Measurements from ENCODE around the gene B4GALT5.

B4GALT5 gene

DNA sequence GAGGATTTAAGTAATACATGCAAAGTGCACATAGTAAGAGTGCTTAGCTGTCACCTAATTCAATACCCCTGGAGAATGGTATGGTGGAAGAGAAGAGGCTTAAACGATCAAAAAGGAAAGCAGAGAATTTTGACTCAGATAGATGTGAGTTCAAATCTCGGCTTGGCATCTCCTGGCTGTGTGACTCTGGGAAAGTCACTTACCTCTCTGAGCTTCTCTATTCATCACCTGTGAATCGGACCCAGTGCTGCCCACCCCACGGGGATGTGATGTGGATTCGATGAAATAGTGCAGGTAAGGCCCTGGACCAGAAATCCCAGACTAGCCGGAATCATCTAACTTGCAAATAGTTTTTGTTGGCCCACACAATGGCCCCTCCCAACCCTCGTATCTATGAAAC, 1.8 kb upstream of the B4GALT5 start:
- no peak for DNase-seq (ENCODE audit: low read depth)
- TF ChIP-seq, protein P1, sequence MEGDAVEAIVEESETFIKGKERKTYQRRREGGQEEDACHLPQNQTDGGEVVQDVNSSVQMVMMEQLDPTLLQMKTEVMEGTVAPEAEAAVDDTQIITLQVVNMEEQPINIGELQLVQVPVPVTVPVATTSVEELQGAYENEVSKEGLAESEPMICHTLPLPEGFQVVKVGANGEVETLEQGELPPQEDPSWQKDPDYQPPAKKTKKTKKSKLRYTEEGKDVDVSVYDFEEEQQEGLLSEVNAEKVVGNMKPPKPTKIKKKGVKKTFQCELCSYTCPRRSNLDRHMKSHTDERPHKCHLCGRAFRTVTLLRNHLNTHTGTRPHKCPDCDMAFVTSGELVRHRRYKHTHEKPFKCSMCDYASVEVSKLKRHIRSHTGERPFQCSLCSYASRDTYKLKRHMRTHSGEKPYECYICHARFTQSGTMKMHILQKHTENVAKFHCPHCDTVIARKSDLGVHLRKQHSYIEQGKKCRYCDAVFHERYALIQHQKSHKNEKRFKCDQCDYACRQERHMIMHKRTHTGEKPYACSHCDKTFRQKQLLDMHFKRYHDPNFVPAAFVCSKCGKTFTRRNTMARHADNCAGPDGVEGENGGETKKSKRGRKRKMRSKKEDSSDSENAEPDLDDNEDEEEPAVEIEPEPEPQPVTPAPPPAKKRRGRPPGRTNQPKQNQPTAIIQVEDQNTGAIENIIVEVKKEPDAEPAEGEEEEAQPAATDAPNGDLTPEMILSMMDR (IDR thresholded peaks at IDR 0.05; ENCODE audit: insufficient read depth, low read depth, low read length, missing control alignments): no peak
- H3K4me3 ChIP-seq (ENCODE audit: low read depth, low read length): no peak overlapping the region

DNA sequence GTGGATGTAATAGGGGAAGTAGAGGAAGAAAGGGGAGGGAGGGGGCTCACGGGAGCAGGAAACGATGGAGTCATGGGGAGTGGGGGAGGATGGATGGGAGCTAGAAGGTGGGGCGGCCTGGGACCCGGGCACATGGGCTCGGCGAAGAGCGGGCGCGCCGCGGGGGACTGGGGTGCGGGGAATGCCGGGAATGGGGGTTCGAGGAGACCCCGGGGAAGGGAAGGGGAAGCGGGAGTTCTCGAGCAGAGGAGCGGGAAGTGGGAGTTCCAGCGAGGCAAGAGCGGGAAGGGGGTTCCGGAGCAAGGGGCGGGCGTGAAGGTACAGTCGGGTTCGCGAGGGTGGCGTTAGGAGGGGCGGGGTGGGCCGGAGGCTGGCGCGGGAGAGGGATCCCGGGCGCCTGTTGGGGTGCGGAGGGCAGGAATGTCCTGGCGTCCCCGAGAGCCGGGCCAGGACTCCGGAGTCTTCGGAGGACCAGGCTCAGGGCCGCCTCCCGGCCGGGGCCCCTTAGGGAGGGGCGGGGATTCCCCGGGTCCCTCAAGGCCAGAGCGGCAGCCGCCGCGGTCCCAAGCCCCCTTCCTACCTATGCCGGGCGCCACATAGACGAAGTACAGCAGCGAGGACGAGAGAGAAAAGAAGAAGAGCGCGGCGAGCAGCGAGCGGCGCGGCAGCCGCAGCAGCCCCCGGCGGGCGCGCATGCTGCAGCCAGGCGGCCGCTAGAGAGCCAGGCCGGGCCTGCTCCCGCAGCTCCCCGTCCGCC, 504 bp downstream of the B4GALT5 start:
- TF ChIP-seq, protein P1 (IDR thresholded peaks at IDR 0.05; ENCODE audit: insufficient read depth, low read depth, low read length, missing control alignments): peak; percentile 3
- DNase-seq (ENCODE audit: low read depth): peak; percentile 62
- peak overlapping the region; percentile 78 for H3K4me3 ChIP-seq (ENCODE audit: low read depth, low read length)

DNA sequence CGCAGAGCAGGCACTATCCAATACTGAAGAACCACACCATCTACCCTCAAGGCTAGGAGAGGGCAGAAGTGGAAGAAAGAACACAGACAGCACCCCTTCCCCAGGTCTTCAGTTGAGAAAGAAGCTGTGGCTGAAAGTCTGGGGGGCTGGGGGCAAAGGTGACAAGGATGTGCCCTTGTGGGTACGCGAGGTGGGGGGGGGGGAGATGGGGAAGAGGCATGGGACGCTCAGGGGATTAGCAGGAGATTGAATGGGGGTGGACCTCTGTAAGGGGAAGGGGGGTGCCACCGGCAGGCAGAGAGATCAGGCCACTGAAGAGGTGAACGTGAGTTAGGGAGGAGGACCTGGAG, 1.1 kb downstream of the B4GALT5 start:
- H3K4me3 ChIP-seq (ENCODE audit: low read depth, low read length): peak overlapping the region; percentile 78
- TF ChIP-seq, protein P1 (IDR thresholded peaks at IDR 0.05; ENCODE audit: insufficient read depth, low read depth, low read length, missing control alignments): no peak
- DNase-seq (ENCODE audit: low read depth): peak; percentile 25

DNA sequence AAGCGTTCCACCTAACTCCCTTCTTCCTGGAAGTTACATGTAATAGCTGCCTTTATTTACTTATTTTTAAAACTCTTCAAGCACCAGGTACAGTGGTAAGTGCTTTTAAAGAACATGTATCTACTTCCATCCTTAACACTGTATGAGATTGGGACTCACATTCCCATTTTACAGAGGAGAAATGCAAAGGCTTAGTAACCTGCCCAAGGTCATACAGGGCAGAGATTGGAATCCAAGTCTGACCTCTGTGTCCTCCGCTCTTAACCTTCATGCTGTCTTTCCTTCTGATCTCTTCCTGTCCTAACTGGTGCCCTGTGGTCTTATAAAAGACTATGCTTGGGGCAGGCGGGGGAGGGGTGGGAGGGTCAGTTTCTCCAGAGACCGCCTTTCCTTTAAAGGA, 1.6 kb downstream of the B4GALT5 start:
- TF ChIP-seq, protein P1 (IDR thresholded peaks at IDR 0.05; ENCODE audit: insufficient read depth, low read depth, low read length, missing control alignments): no peak
- DNase-seq (ENCODE audit: low read depth): no peak

DNA sequence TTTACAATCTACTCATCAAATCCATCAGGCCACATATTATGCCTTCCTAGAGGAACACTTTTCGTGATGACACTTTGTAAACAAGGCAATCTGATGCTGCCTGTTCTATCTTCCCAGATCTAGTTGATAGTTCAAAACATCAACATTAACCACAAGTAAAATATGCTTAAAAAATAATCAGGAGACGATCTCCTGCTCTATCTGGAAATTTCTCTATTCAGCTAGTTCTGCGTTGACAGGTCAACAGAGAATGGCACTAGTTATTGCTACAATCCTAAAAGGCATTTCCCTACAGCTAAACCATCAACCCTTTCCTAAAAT, 2.1 kb downstream of the B4GALT5 start:
- TF ChIP-seq, protein P1 (IDR thresholded peaks at IDR 0.05; ENCODE audit: insufficient read depth, low read depth, low read length, missing control alignments): no peak
- no peak for DNase-seq (ENCODE audit: low read depth)
- H3K4me3 ChIP-seq (ENCODE audit: low read depth, low read length): peak overlapping the region; percentile 78

More for the DNA sequence above, 1.6 kb downstream of the B4GALT5 start:
- H3K4me3 ChIP-seq (ENCODE audit: low read depth, low read length): peak overlapping the region; percentile 78

DNA sequence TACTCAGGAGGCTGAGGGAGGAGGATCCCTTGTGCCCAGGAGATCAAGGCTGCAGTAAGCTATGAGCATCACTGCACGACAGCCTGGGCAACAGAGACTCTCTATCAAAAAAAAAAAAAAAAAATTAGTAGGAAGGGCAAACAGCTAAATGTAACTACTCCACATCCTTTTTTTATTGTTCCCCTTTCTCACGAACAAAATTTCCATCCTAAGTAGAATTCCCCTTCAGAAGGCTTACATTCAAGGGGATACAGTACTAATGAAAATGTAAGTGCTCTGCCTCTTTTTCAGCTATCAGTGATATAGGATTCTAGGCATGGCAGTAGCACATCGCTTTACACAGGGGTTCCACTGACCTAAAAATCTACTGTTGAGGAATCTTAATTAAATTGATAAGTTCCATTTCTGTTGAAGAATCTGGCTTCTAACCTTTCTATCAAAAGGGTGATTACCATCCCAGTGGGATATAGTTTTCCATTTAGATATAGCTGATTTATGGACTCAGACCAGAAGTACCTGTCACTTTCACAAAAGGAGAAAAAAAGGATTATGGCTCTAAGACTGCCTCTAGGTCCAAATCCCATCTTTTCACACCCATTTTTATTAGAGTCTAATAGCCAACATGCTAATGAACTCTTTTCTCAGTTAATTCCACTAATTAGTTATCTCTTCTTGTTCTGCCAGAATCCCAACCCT, 2.6 kb downstream of the B4GALT5 start:
- TF ChIP-seq, protein P1 (IDR thresholded peaks at IDR 0.05; ENCODE audit: insufficient read depth, low read depth, low read length, missing control alignments): no peak
- DNase-seq (ENCODE audit: low read depth): no peak
- peak overlapping the region; percentile 78 for H3K4me3 ChIP-seq (ENCODE audit: low read depth, low read length)

All from GM12865 (cell line).